Kidney epithelial cell (primary cell): ENCODE data around the gene C10orf90. TPM values are rescaled to one million over a fixed set of nuclear protein-coding genes. Genes with fewer than 3 reads are reported as not detected.

Experiments used
- DNase-seq: peaks from one replicate; pipeline ENCODE4 v3.0.0-alpha.2; 2010; ENCODE audit warnings: low read depth
- H3K27me3 ChIP-seq: 2 replicates; pipeline ENCODE4 v1.6.0; 2011; ENCODE audit warnings: low read length; ENCODE audit not compliant: control insufficient read depth, insufficient read depth
- H3K36me3 ChIP-seq: 2 replicates; pipeline ENCODE4 v1.5.1; 2011; ENCODE audit warnings: low read length; ENCODE audit not compliant: control insufficient read depth, insufficient read depth
- H3K4me3 ChIP-seq: 2 replicates; pipeline ENCODE4 v1.5.1; 2011; ENCODE audit warnings: low read depth, mild to moderate bottlenecking, control low read depth, low read length
- total RNA-seq: library from RNA; depleted of rRNA; stranded (reverse); fragments of >200 nt; gene quantifications from 2 replicates; pipeline ENCODE4 v1.2.3, GENCODE V29; 2015
- TF ChIP-seq, protein P1 (sequence below): IDR thresholded peaks from 2 replicates; pipeline ENCODE4 v1.5.1; 2011; ENCODE audit warnings: mild to moderate bottlenecking, moderate library complexity, low read length, control low read depth, inconsistent platforms; ENCODE audit not compliant: insufficient read depth, poor library complexity, severe bottlenecking

The C10orf90 gene
- total RNA-seq, 1 donor from 2014 or later: not detected

DNA sequence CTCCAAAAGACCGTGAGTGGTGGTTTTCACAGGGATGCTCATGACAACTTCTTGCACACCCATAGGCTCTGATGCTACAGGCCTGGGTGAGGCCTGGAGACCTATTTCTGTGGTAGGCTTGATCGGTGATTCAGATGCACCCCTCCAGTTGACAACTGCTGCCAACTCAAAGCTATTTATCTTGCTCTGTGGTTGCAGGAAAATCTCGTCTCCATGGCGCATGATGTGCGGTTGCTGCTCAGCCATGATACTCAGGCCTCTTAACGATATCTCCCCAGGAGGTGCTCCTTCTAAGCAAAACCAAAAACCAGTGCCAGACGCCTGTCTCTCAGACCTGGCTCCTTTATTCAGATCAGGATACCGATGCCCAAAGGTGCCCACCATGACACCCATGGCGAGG, 31.4 kb downstream of the C10orf90 start:
- H3K36me3 ChIP-seq: no peaks in the 10 kb centered on the region
- TF ChIP-seq, protein P1, sequence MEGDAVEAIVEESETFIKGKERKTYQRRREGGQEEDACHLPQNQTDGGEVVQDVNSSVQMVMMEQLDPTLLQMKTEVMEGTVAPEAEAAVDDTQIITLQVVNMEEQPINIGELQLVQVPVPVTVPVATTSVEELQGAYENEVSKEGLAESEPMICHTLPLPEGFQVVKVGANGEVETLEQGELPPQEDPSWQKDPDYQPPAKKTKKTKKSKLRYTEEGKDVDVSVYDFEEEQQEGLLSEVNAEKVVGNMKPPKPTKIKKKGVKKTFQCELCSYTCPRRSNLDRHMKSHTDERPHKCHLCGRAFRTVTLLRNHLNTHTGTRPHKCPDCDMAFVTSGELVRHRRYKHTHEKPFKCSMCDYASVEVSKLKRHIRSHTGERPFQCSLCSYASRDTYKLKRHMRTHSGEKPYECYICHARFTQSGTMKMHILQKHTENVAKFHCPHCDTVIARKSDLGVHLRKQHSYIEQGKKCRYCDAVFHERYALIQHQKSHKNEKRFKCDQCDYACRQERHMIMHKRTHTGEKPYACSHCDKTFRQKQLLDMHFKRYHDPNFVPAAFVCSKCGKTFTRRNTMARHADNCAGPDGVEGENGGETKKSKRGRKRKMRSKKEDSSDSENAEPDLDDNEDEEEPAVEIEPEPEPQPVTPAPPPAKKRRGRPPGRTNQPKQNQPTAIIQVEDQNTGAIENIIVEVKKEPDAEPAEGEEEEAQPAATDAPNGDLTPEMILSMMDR: no peak
- H3K4me3 ChIP-seq: no peak overlapping the region
- no peaks in the 10 kb centered on the region for H3K27me3 ChIP-seq
- DNase-seq: no peak

DNA sequence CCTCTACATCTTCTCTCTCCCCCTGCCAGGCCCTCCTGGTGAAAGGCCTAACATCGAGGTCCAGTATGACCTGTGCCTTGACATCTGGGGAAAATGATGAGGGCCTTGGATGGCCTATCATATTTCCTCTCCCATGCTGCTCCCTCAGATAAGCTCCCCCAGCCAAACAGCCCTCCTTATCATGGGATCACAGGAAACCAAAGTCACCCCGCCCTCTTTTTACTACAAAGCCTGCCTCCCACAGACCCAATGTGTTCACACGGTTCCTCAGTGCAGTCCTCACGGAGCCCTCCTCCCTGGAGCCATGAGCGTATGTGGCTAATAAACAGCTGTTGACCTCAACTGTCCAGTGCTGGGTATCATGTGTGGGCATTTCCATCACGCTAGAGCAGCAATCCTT, 32.0 kb downstream of the C10orf90 start:
- no peak overlapping the region for H3K4me3 ChIP-seq
- TF ChIP-seq, protein P1: no peak
- DNase-seq: no peak

DNA sequence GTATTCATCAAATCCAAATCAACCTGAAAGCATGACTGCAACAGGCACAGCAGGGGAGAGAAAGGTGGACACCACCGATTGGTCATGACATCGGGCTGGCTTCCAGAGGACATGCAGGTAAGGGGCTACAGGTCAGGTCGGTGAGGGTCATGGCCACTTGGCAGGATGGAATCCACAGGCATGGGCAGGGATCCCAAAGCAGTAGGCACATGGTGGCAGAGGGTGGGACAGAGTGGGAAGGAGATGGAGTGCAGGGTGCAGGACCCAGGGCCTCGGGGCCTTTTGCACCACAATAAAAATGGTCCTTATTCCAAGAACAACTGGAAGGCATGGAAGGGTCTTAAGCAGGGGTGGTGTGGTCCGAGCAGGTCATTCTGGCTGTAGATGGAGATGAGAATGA, 33.0 kb downstream of the C10orf90 start:
- DNase-seq: no peak
- H3K36me3 ChIP-seq: no peaks in the 10 kb centered on the region
- no peak overlapping the region for H3K4me3 ChIP-seq
- H3K27me3 ChIP-seq: no peaks in the 10 kb centered on the region
- TF ChIP-seq, protein P1: no peak

More for the DNA sequence above, 32.0 kb downstream of the C10orf90 start:
- H3K36me3 ChIP-seq: no peaks in the 10 kb centered on the region
- no peaks in the 10 kb centered on the region for H3K27me3 ChIP-seq

DNA sequence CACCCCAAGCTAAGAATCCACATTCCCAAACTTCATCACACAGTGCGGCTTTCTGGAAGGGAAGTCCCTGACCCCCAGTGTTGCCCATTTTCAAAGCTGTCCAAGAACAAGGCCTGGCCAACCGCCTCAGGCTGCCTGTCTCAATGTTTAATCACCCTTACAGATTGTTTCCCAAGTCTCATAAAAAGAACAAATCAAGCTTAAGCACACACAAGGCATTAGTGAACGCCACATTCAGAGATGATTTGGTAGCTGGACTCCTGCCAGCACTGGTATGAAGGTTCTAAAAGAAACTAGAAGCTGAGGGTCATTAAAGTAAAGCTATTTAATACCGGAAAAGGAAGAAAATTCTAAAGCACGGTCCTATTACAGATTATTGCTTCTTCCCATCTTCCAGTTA, 35.6 kb downstream of the C10orf90 start:
- TF ChIP-seq, protein P1: no peak
- DNase-seq: peak; percentile 31
- Histone ChIP-seq H3K4me3 (no peak overlapping the region), H3K36me3 (no peaks in the 10 kb centered on the region), H3K27me3 (no peaks in the 10 kb centered on the region)

DNA sequence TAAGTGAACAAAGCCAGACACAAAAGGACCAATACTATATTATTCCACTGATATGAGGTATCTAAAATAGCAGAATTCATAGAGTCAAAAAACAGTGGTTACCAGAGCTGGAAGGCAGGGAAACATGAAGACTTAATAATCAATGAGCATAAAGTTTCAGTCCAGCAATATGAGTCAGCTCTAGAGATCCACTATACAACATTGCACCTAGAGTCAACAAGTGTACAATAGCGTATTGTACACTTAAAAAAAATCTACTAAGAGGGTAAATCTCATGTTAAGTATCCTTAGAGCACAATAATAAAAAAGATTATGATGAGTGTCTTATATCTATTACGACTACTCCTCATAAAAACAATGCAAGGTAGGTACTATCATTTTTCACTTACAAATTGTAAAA, 36.1 kb downstream of the C10orf90 start:
- no peak for DNase-seq
- TF ChIP-seq, protein P1: no peak
- H3K36me3 ChIP-seq: no peaks in the 10 kb centered on the region
- no peak overlapping the region for H3K4me3 ChIP-seq
- H3K27me3 ChIP-seq: no peaks in the 10 kb centered on the region

DNA sequence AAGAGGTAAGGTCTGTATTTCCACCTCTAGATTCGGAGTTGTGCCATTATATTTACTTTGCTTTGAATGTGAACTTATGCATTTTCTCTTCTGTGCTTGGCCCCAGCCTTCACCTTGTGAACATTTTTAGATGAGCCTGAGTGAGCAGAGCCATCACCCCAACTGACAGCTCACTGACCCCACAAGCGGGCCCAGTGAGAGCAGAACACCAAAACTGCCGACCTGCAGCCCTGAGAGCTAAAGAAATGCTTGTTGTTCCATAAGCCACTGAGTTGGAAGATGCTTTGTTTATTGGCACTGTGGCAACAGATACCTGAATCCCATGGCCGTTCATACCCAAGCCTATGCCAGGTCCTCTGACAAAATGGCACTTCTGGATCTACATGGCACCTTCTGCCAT, 37.8 kb downstream of the C10orf90 start:
- Histone ChIP-seq H3K36me3 (no peaks in the 10 kb centered on the region), H3K27me3 (no peaks in the 10 kb centered on the region), H3K4me3 (no peak overlapping the region)
- TF ChIP-seq, protein P1: no peak
- DNase-seq: no peak
